H1 (cell line): ENCODE results near the gene DDR2. TPM values are rescaled to one million over a fixed set of nuclear protein-coding genes. Genes with fewer than 3 reads are reported as not detected.
"Not testable (repeated sequence)": the region's sequence is repeated elsewhere in the genome, so short reads cannot be mapped to it uniquely, and the experiment has no call there.

Experiments used
- CTCF ChIA-PET: fragments of 300-600 bp; sonication (Branson Sonifier 250); formaldehyde crosslinking; loops from one replicate; lab custom pipeline; 2021; ENCODE audit not compliant: partially characterized antibody; lab: Charles Lee
- POLR2A ChIA-PET: fragments of 300-600 bp; sonication (Branson Sonifier 250); formaldehyde crosslinking; loops from one replicate; lab custom pipeline; 2021; ENCODE audit warnings: inconsistent platforms; ENCODE audit not compliant: partially characterized antibody; lab: Charles Lee
- DNase-seq, 2 experiments: peaks; one replicate each; pipeline versions ENCODE4 v3.0.0 to v3.0.0-alpha.2; 2010 to 2022; ENCODE audit warnings: low spot score in 2 of 2, low read depth in 1 of 2, mixed read lengths in 1 of 2
- FAIRE-seq: peaks from 2 replicates; lab custom pipeline; 2011; peaks lifted over from hg19 to GRCh38; lab: Jason Lieb, UNC
- H2AFZ ChIP-seq: 2 replicates; pipeline ENCODE4 v1.8.1; 2012; ENCODE audit warnings: low read length, inconsistent platforms
- H2AK5ac ChIP-seq: 2 replicates; pipeline ENCODE4 v1.6.1; 2013; ENCODE audit warnings: low read depth, low read length
- H2BK120ac ChIP-seq: replicated peaks from 2 replicates; pipeline ENCODE3; 2013; ENCODE audit warnings: low read depth, low read length, inconsistent platforms
- H2BK12ac ChIP-seq: 2 replicates; pipeline ENCODE4 v1.6.1; 2013; ENCODE audit warnings: low read depth, low read length
- H2BK15ac ChIP-seq: 2 replicates; pipeline ENCODE4 v1.6.1; 2013; ENCODE audit warnings: low read length
- H2BK20ac ChIP-seq: 2 replicates; pipeline ENCODE4 v1.6.1; 2013; ENCODE audit warnings: low read length
- H2BK5ac ChIP-seq: 2 replicates; pipeline ENCODE4 v1.6.1; 2013; ENCODE audit warnings: low read depth, low read length
- H3K14ac ChIP-seq: 2 replicates; pipeline ENCODE4 v1.6.1; 2013; ENCODE audit warnings: inconsistent platforms; ENCODE audit not compliant: insufficient read length
- H3K18ac ChIP-seq: 2 replicates; pipeline ENCODE4 v1.6.1; 2013; ENCODE audit warnings: low read length; ENCODE audit errors: extremely low read depth
- H3K23ac ChIP-seq: 2 replicates; pipeline ENCODE4 v1.6.1; 2013; ENCODE audit warnings: inconsistent platforms; ENCODE audit not compliant: insufficient read length
- H3K23me2 ChIP-seq: 2 replicates; pipeline ENCODE4 v1.6.1; 2013; ENCODE audit warnings: low read depth, low read length
- H3K27ac ChIP-seq: 2 replicates; pipeline ENCODE4 v1.6.1; 2011; ENCODE audit warnings: low read depth, low read length, inconsistent platforms
- H3K27me3 ChIP-seq, 4 experiments: replicated peaks in 1 of 4; 1 replicate in 1 of 4; 2 replicates in 3 of 4; pipeline versions ENCODE4 v1.6.1 to v1.8.1; 2011 to 2013; ENCODE audit warnings: low read length in 3 of 4, mild to moderate bottlenecking in 3 of 4, inconsistent platforms in 2 of 4, mixed read lengths in 2 of 4, moderate library complexity in 1 of 4; ENCODE audit not compliant: control insufficient read depth in 3 of 4, insufficient read depth in 3 of 4; ENCODE audit errors: extremely low read depth in 1 of 4
- H3K36me3 ChIP-seq, 4 experiments: 2 replicates each; pipeline versions ENCODE4 v1.6.1 to v1.8.1; 2011 to 2013; ENCODE audit warnings: mild to moderate bottlenecking in 4 of 4, low read length in 3 of 4, moderate library complexity in 2 of 4, control low read depth in 1 of 4, inconsistent platforms in 1 of 4; ENCODE audit not compliant: insufficient read depth in 4 of 4, control insufficient read depth in 2 of 4
- H3K4ac ChIP-seq: replicated peaks from 2 replicates; pipeline ENCODE3; 2013; ENCODE audit warnings: low read length, low read depth, mixed read lengths, inconsistent platforms; ENCODE audit not compliant: insufficient read length
- H3K4me1 ChIP-seq, 4 experiments: replicated peaks in 1 of 4; 1 replicate in 1 of 4; 2 replicates in 3 of 4; pipeline versions ENCODE4 v1.6.1 to v1.8.1; 2011 to 2013; ENCODE audit warnings: low read length in 3 of 4, inconsistent platforms in 2 of 4, mixed read lengths in 1 of 4; ENCODE audit not compliant: insufficient read depth in 4 of 4, control insufficient read depth in 3 of 4
- H3K4me2 ChIP-seq, 2 experiments: 2 replicates each; pipeline versions ENCODE4 v1.6.1 to v1.8.1; 2011 to 2013; ENCODE audit warnings: low read depth in 2 of 2, low read length in 2 of 2, control low read depth in 1 of 2, inconsistent platforms in 1 of 2, mild to moderate bottlenecking in 1 of 2; ENCODE audit not compliant: insufficient read depth in 1 of 2
- H3K4me3 ChIP-seq, 4 experiments: fragments of 200-600, 300-600 bp in 1 of 4; sonication (generic), shearing (Covaris generic), sonication (Bioruptor Twin) in 1 of 4; 2 replicates each; pipeline versions ENCODE4 v1.5.1 to v1.8.1; 2011 to 2016; ENCODE audit warnings: low read length in 4 of 4, low read depth in 3 of 4, control low read depth in 2 of 4, inconsistent platforms in 2 of 4, mild to moderate bottlenecking in 2 of 4, mixed read lengths in 1 of 4, moderate library complexity in 1 of 4; ENCODE audit not compliant: insufficient read depth in 2 of 4; ENCODE audit errors: extremely low read depth in 1 of 4
- H3K56ac ChIP-seq: replicated peaks from 2 replicates; pipeline ENCODE3; 2013; ENCODE audit warnings: low read depth, mild to moderate bottlenecking, mixed read lengths, low read length, inconsistent platforms; ENCODE audit not compliant: insufficient read length
- H3K79me1 ChIP-seq: 2 replicates; pipeline ENCODE4 v1.6.1; 2013; ENCODE audit warnings: low read depth, low read length, control low read depth
- H3K79me2 ChIP-seq, 2 experiments: 2 replicates each; pipeline versions ENCODE4 v1.6.1 to v1.8.1; 2012 to 2013; ENCODE audit warnings: low read length in 2 of 2, mild to moderate bottlenecking in 2 of 2, inconsistent platforms in 1 of 2; ENCODE audit not compliant: insufficient read depth in 2 of 2, control insufficient read depth in 1 of 2
- H3K9ac ChIP-seq, 4 experiments: replicated peaks in 1 of 4; 1 replicate in 1 of 4; 2 replicates in 3 of 4; pipeline versions ENCODE4 v1.6.1 to v1.8.1; 2011 to 2013; ENCODE audit warnings: low read depth in 3 of 4, low read length in 3 of 4, control low read depth in 2 of 4, mild to moderate bottlenecking in 2 of 4, moderate library complexity in 2 of 4, inconsistent platforms in 1 of 4; ENCODE audit errors: extremely low read depth in 1 of 4
- H3K9me3 ChIP-seq, 2 experiments: 2 replicates each; pipeline versions ENCODE4 v1.6.1 to v1.8.1; 2012 to 2013; ENCODE audit warnings: mild to moderate bottlenecking in 2 of 2, moderate library complexity in 2 of 2, control low read depth in 1 of 2, inconsistent platforms in 1 of 2, low read depth in 1 of 2, low read length in 1 of 2, mixed read lengths in 1 of 2; ENCODE audit not compliant: insufficient read depth in 2 of 2
- H4K20me1 ChIP-seq, 2 experiments: replicated peaks in 1 of 2; 2 replicates each; pipeline versions ENCODE3 to v1.8.1; 2011 to 2013; ENCODE audit warnings: inconsistent platforms in 2 of 2, low read length in 2 of 2, mild to moderate bottlenecking in 1 of 2; ENCODE audit not compliant: insufficient read depth in 2 of 2, control insufficient read depth in 1 of 2
- H4K5ac ChIP-seq: 2 replicates; pipeline ENCODE4 v1.6.1; 2013; ENCODE audit warnings: low read length, low read depth, mixed read lengths, inconsistent platforms; ENCODE audit not compliant: insufficient read length
- H4K8ac ChIP-seq: 2 replicates; pipeline ENCODE4 v1.8.0; 2013; ENCODE audit warnings: mild to moderate bottlenecking, moderate library complexity, low read length, inconsistent platforms; ENCODE audit not compliant: insufficient read depth; ENCODE audit errors: extremely low read depth
- H4K91ac ChIP-seq: replicated peaks from 2 replicates; pipeline ENCODE3; 2013; ENCODE audit warnings: low read length, mixed read lengths, inconsistent platforms; ENCODE audit not compliant: insufficient read length
- WGBS, 2 experiments: shearing (Covaris generic) in 1 of 2; methylation state at CpG; one replicate each; pipeline versions ENCODE4 v1.1.6 to v1.1.7; 2013 to 2015; ENCODE audit warnings: low lambda C conversion rate in 2 of 2, mixed read lengths in 2 of 2, inconsistent platforms in 1 of 2, low coverage in 1 of 2, missing lambda C conversion rate in 1 of 2; ENCODE audit not compliant: insufficient replicate concordance in 2 of 2, insufficient coverage in 1 of 2, insufficient read length in 1 of 2; ENCODE audit errors: extremely low coverage in 1 of 2, missing lambda C conversion rate in 1 of 2; 5-methylcytosine and 5-hydroxymethylcytosine counted together
- polyA plus RNA-seq, 7 experiments: library from polyadenylated mRNA; depleted of rRNA in 3 of 7; stranded (reverse) in 5 of 7; unstranded in 2 of 7; fragments of >200 nt in 5 of 7; fragments of 200-250 nt in 2 of 7; gene quantifications; 1 replicate in 5 of 7; 2 replicates in 1 of 7; 4 replicates in 1 of 7; pipeline versions ENCODE4 v1.2.1 to v1.2.3, GENCODE V29; 2011 to 2013; ENCODE audit warnings: missing spikeins in 2 of 7, mixed read lengths in 2 of 7
- total RNA-seq: library from RNA; stranded (reverse); fragmentation: NEBNext Ultra II Directional; extraction: Animal tissue kit (Norgen Biotek cat#: 25700); gene quantifications from 2 replicates; pipeline ENCODE4 v1.2.1, GENCODE V29; 2021

DDR2 gene
- total and polyA plus RNA-seq, 2 of the 8 experiments (the other 6 are each of a cell fraction or from before 2014, with no cell fraction given), result 1.00 to 2.1 TPM

- H4K91ac ChIP-seq, H3K79me2 ChIP-seq, H2BK12ac ChIP-seq, H4K20me1 ChIP-seq, H2BK5ac ChIP-seq, H3K4me3 ChIP-seq, H3K4me2 ChIP-seq, H3K27ac ChIP-seq, H3K27me3 ChIP-seq, H3K4ac ChIP-seq, POLR2A ChIA-PET, H3K18ac ChIP-seq, H2AFZ ChIP-seq, H3K4me1 ChIP-seq, H2AK5ac ChIP-seq, H3K56ac ChIP-seq, H2BK15ac ChIP-seq, H3K9me3 ChIP-seq, H3K9ac ChIP-seq, H2BK120ac ChIP-seq, DNase-seq, CTCF ChIA-PET, H3K79me1 ChIP-seq, H3K23me2 ChIP-seq, H4K8ac ChIP-seq, FAIRE-seq, H2BK20ac ChIP-seq, H4K5ac ChIP-seq, H3K23ac ChIP-seq, H3K14ac ChIP-seq: not testable (repeated sequence)
- WGBS, 2 experiments, result 75% methylated on average over 1 of the region's 1 CpG; no CpG with 5 or more reads in 1 of the 2 experiments
- peaks cover 0 to 11% (median 1%) of the 10 kb centered on the region in 4 experiments; a peak in 3 of 8 replicates for H3K36me3 ChIP-seq
Measured at GRCh38 chr1:162788783-162789182, 156.5 kb downstream of the DDR2 start.
